Naive thymus-derived CD8-positive, alpha-beta T cell (primary cell): ENCODE data around the gene TRERF1. TPM values are rescaled to one million over a fixed set of nuclear protein-coding genes. Genes with fewer than 3 reads are reported as not detected.
A peak's percentile ranks its signal among the peaks of the same experiment; 100 is the strongest.

Source experiments
- ATAC-seq, 2 donors: fragments of 150-1000 bp; cut with Tn5 transposase in 1 of 2; sonication (Bioruptor Pico), chemical (Tn5 transposase) in 1 of 2; 1 replicate in 1 of 2; 2 replicates in 1 of 2; pipeline ENCODE4 v1.10.0; 2021; ENCODE audit warnings: mild to moderate bottlenecking in 2 of 2, moderate library complexity in 2 of 2
- POLR2A ChIA-PET: fragments of 350-600 bp; sonication (Branson Sonifier 250); formaldehyde crosslinking; loops from one replicate; lab custom pipeline; 2021; ENCODE audit warnings: antibody characterized with exemption; lab: Charles Lee
- DNase-seq, 10 donors: peaks; one replicate each; pipeline versions ENCODE4 v3.0.0 to v3.0.0-alpha.2; 2020 to 2022
- H3K27ac Mint-ChIP-seq, 10 donors: one replicate each; pipeline ENCODE4 v1.8.0; 2020 to 2022; ENCODE audit warnings: mild to moderate bottlenecking in 10 of 10, mixed read lengths in 10 of 10, moderate library complexity in 4 of 10, inconsistent platforms in 1 of 10
- H3K27me3 Mint-ChIP-seq, 5 donors: one replicate each; pipeline ENCODE4 v1.8.0; 2021 to 2022; ENCODE audit warnings: mixed read lengths in 5 of 5
- H3K36me3 Mint-ChIP-seq, 3 donors: one replicate each; pipeline ENCODE4 v1.8.0; 2020 to 2022; ENCODE audit warnings: mixed read lengths in 3 of 3, mild to moderate bottlenecking in 2 of 3, inconsistent platforms in 1 of 3
- H3K4me1 Mint-ChIP-seq, 4 donors: one replicate each; pipeline ENCODE4 v1.8.0; 2021 to 2022; ENCODE audit warnings: mixed read lengths in 4 of 4
- H3K4me3 Mint-ChIP-seq, 10 donors: one replicate each; pipeline ENCODE4 v1.8.0; 2020 to 2022; ENCODE audit warnings: mild to moderate bottlenecking in 10 of 10, mixed read lengths in 10 of 10, moderate library complexity in 6 of 10, inconsistent platforms in 1 of 10
- H3K9me3 Mint-ChIP-seq, 9 donors: one replicate each; pipeline ENCODE4 v1.8.0; 2020 to 2022; ENCODE audit warnings: mixed read lengths in 9 of 9, mild to moderate bottlenecking in 3 of 9, inconsistent platforms in 1 of 9, moderate library complexity in 1 of 9
- polyA plus RNA-seq, 3 donors: library from polyadenylated mRNA; unstranded; fragments of 300-500 nt; fragmentation: Illumina TruSeq; gene quantifications; one replicate each; pipeline ENCODE4 v1.2.3, GENCODE V29; 2021
- total RNA-seq, 8 experiments: library from RNA in 2 of 8; stranded (reverse) in 2 of 8; gene quantifications; one replicate each; pipeline ENCODE4 v1.2.3 and lab custom pipeline; 2021 to 2026

TRERF1 gene
- total and polyA plus RNA-seq, 5 experiments from 2014 or later: 3.8 to 18.2 (median 7.1) TPM

- Mint-ChIP-seq H3K4me1 (peaks cover 29 to 59% (median 46%) of the 10 kb centered on the region in 4 donors), H3K36me3 (peaks cover 4 to 21% (median 9%) of the 10 kb centered on the region in 3 donors), H3K4me3 (peak overlapping the region in 1 of 10 donors; percentile 52), H3K9me3 (no peaks in the 10 kb centered on the region), H3K27me3 (no peaks in the 10 kb centered on the region), H3K27ac (peak overlapping the region in 9 of 10 donors; percentile 12 to 86 (median 78))
- ATAC-seq: no peak
- no peak for DNase-seq
- POLR2A ChIA-PET: no interaction called here
These were observed 138.7 kb downstream of the TRERF1 start for GRCh38 chr6:42313038-42313437.

DNA sequence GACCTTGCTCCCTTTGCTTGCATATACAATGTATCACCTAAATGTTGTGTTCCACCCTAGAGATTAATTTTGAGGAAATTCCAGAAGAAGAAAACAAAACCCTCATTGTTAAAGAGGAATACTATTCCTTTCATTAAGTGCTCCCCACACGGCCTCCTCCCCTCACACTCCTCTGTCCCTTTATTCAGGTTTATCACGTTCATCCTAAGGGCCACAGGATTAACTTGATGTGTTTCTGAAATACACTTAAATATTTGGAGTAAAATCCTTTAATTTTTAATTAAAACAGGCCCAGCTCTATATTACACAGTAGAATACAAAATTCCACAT, 144.6 kb downstream of the TRERF1 start:
- ATAC-seq (no peak), DNase-seq (no peak)
- Mint-ChIP-seq H3K27ac (peak overlapping the region in 2 of 10 donors; percentile 28 to 33), H3K36me3 (peaks cover 4 to 15% (median 5%) of the 10 kb centered on the region in 3 donors), H3K9me3 (no peaks in the 10 kb centered on the region), H3K27me3 (no peaks in the 10 kb centered on the region), H3K4me3 (no peak overlapping the region), H3K4me1 (peaks cover 4 to 53% (median 31%) of the 10 kb centered on the region in 4 donors)
- POLR2A ChIA-PET: interaction anchor here (0.7 to 1.2 kb wide), 2 partner anchors 14 to 45 kb away, joined by 3 to 4 read pairs; no protein-coding TSS in a partner anchor

DNA sequence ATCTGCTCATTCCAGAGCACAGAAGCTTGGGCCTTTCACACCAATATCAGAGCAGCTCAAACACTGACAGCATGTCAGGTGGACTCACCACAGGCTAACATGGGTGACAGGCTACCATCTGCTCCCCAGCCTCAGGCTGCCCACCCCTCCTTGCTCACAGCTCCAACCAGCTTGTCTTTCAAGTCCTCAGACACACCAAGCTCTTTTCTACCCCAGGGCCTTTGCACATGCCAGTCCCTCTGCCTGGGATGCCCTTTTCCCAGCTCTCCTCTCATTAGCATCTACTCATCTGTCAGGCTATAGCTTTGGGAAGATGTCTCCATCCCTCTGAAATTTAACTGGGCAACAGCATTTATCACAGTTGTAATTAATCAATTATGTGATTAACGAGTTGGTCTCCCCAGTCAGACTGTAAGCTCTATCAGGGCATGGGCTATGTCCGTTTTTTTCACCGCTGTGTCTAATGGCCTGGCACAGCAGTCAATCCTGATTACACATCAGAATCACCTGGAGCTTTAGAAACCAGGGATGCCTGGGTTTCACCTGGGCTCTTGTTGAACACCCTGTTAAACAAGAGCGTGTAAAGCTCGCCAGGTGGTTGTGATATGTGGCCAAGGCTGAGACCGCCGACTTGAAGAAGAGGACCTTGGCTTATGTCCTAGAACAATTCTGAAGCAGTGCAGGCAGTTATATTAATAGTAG, 145.1 kb downstream of the TRERF1 start:
- ATAC-seq (no peak), DNase-seq (no peak)
- Mint-ChIP-seq H3K9me3 (no peaks in the 10 kb centered on the region), H3K4me1 (peaks cover 7 to 51% (median 33%) of the 10 kb centered on the region in 4 donors), H3K36me3 (peaks cover 4 to 10% (median 5%) of the 10 kb centered on the region in 3 donors), H3K4me3 (no peak overlapping the region), H3K27ac (peak overlapping the region in 5 of 10 donors; percentile 25 to 66 (median 41)), H3K27me3 (no peaks in the 10 kb centered on the region)
- POLR2A ChIA-PET: interaction anchor here (0.7 to 1.2 kb wide), 2 partner anchors 13 to 45 kb away, joined by 3 to 4 read pairs; no protein-coding TSS in a partner anchor

DNA sequence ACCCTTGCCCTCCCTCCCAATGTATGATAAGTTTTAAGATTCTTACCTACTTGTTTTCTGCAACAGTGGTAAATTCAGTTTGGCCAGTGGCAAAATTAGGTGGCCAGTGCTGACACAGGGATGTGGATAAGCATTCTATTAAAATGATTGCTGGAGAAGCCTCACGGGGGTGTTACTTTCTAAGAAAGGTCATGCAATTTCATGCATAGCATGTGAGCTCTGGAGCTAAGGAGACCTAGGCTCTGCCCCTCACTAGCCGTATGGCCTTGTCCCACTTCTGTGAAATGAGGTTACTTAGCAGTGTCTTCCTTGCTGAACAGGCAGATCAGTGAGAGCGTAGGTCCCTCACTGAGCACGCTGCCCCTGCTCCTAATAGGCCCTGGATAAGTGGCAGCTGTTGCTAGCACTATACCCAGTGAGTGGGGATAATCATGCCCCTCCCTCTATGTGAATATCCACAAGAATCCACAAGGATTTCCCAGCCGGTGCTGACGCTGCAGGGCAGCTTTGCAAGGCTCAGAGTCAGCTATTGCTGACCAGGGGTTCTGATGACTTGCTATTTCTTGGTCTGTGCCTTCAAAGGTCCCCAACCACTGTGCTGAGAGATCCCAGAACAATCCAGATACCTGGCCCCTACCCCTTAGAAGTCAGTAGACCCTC, 147.5 kb downstream of the TRERF1 start:
- peaks cover 0 to 21% (median 18%) of the 10 kb centered on the region in 3 donors for H3K36me3 Mint-ChIP-seq
- H3K27me3 Mint-ChIP-seq: no peaks in the 10 kb centered on the region
- POLR2A ChIA-PET: no interaction called here
- peak overlapping the region in 5 of 10 donors; percentile 20 to 73 (median 41) for H3K27ac Mint-ChIP-seq
- H3K4me3 Mint-ChIP-seq: no peak overlapping the region
- H3K9me3 Mint-ChIP-seq: no peaks in the 10 kb centered on the region
- ATAC-seq (no peak), DNase-seq (no peak)
- H3K4me1 Mint-ChIP-seq: peaks cover 7 to 45% (median 31%) of the 10 kb centered on the region in 4 donors

GRCh38 chr6:42302411-42302810, 149.3 kb downstream of the TRERF1 start:
- Mint-ChIP-seq H3K4me3 (no peak overlapping the region), H3K27me3 (no peaks in the 10 kb centered on the region), H3K36me3 (peaks cover 0 to 38% (median 22%) of the 10 kb centered on the region in 3 donors), H3K4me1 (peaks cover 9 to 46% (median 32%) of the 10 kb centered on the region in 4 donors), H3K27ac (peak overlapping the region in 1 of 10 donors; percentile 18), H3K9me3 (no peaks in the 10 kb centered on the region)
- ATAC-seq (no peak), DNase-seq (no peak)
- POLR2A ChIA-PET: interaction anchor here (0.9 kb wide), 1 partner anchor 24 kb away, joined by 3 read pairs; no protein-coding TSS in a partner anchor

DNA sequence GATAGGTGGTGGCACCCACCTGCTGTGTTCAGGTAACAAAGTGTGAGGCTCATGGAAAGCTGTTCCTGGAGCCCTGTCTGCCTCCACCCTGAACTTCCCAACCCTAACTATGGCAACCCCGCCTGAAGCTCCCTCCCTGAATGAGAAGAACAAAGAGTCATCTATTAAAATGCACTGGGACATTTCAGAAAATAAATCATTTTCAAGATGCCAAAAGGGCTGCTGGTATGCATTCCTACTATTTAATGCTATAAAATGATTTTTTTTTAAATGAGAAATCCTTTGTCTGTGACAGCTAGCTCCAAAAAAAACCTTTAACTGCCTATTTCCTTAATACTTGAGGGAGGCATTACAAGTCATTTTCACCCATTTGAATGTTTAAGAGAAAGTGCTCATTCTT, 149.7 kb downstream of the TRERF1 start:
- H3K27ac Mint-ChIP-seq: peak overlapping the region in 5 of 10 donors; percentile 18 to 70 (median 41)
- no peaks in the 10 kb centered on the region for H3K27me3 Mint-ChIP-seq
- no peaks in the 10 kb centered on the region for H3K9me3 Mint-ChIP-seq
- DNase-seq: no peak
- peaks cover 0 to 43% (median 24%) of the 10 kb centered on the region in 3 donors for H3K36me3 Mint-ChIP-seq
- peaks cover 14 to 49% (median 34%) of the 10 kb centered on the region in 4 donors for H3K4me1 Mint-ChIP-seq
- POLR2A ChIA-PET: interaction anchor here (0.9 to 1.6 kb wide), 2 partner anchors 9 to 23 kb away, joined by 3 to 5 read pairs; no protein-coding TSS in a partner anchor
- no peak for ATAC-seq
- H3K4me3 Mint-ChIP-seq: no peak overlapping the region

GRCh38 chr6:42300701-42301100, 151.0 kb downstream of the TRERF1 start:
- POLR2A ChIA-PET: interaction anchor here (1.6 kb wide), 1 partner anchor 8 kb away, joined by 5 read pairs; no protein-coding TSS in a partner anchor
- no peak for DNase-seq
- no peaks in the 10 kb centered on the region for H3K27me3 Mint-ChIP-seq
- peak overlapping the region in 6 of 10 donors; percentile 12 to 75 (median 49) for H3K27ac Mint-ChIP-seq
- H3K36me3 Mint-ChIP-seq: peaks cover 0 to 50% (median 29%) of the 10 kb centered on the region in 3 donors
- no peaks in the 10 kb centered on the region for H3K9me3 Mint-ChIP-seq
- H3K4me1 Mint-ChIP-seq: peaks cover 27 to 55% (median 38%) of the 10 kb centered on the region in 4 donors
- H3K4me3 Mint-ChIP-seq: no peak overlapping the region
- no peak for ATAC-seq

GRCh38 chr6:42300185-42300584, 151.5 kb downstream of the TRERF1 start:
- peaks cover 0 to 47% (median 29%) of the 10 kb centered on the region in 3 donors for H3K36me3 Mint-ChIP-seq
- ATAC-seq: no peak
- no peaks in the 10 kb centered on the region for H3K27me3 Mint-ChIP-seq
- peak overlapping the region in 1 of 10 donors; percentile 48 for H3K27ac Mint-ChIP-seq
- no peak for DNase-seq
- H3K4me3 Mint-ChIP-seq: no peak overlapping the region
- H3K9me3 Mint-ChIP-seq: no peaks in the 10 kb centered on the region
- H3K4me1 Mint-ChIP-seq: peaks cover 26 to 55% (median 38%) of the 10 kb centered on the region in 4 donors
- POLR2A ChIA-PET: no interaction called here

DNA sequence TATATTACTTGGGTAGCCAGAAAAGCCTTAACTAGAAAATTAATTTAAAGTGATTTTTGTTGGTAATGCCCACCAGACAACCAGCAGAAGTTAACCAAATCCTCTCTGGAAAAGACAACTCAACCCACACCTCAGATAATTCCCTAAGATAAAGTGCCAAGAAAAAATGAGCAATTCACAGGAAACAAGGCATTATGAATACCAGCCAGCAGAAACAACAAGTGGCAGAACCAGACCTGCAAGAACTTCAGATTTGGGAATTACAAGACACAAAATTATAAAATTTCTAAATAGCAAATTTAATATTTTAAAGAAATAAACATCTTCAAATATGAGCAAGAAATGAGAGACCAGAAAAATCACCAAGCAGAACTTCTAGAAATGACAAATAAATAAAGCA, 154.1 kb downstream of the TRERF1 start:
- Mint-ChIP-seq H3K4me1 (peaks cover 31 to 58% (median 53%) of the 10 kb centered on the region in 4 donors), H3K27me3 (no peaks in the 10 kb centered on the region), H3K4me3 (no peak overlapping the region), H3K27ac (peak overlapping the region in 3 of 10 donors; percentile 31 to 84 (median 33)), H3K36me3 (peaks cover 0 to 47% (median 32%) of the 10 kb centered on the region in 3 donors), H3K9me3 (no peaks in the 10 kb centered on the region)
- POLR2A ChIA-PET: no interaction called here
- DNase-seq (no peak), ATAC-seq (no peak)

- ATAC-seq: no peak
- Mint-ChIP-seq H3K27ac (peak overlapping the region in 7 of 10 donors; percentile 11 to 91 (median 74)), H3K4me1 (peaks cover 34 to 61% (median 56%) of the 10 kb centered on the region in 4 donors), H3K4me3 (peak overlapping the region in 1 of 10 donors; percentile 44), H3K27me3 (no peaks in the 10 kb centered on the region), H3K36me3 (peaks cover 0 to 50% (median 34%) of the 10 kb centered on the region in 3 donors), H3K9me3 (no peaks in the 10 kb centered on the region)
- POLR2A ChIA-PET: interaction anchor here (0.6 to 1.0 kb wide), 2 partner anchors 12 to 25 kb away, joined by 3 read pairs; no protein-coding TSS in a partner anchor
- DNase-seq: no peak
These were observed 155.1 kb downstream of the TRERF1 start for GRCh38 chr6:42296614-42297013.

- Mint-ChIP-seq H3K36me3 (peaks cover 0 to 52% (median 33%) of the 10 kb centered on the region in 3 donors), H3K27ac (peak overlapping the region; percentile 40 to 91 (median 77)), H3K4me1 (peaks cover 34 to 64% (median 57%) of the 10 kb centered on the region in 4 donors), H3K27me3 (no peaks in the 10 kb centered on the region), H3K4me3 (peak overlapping the region in 5 of 10 donors; percentile 2 to 70 (median 34)), H3K9me3 (no peaks in the 10 kb centered on the region)
- no peak for DNase-seq
- POLR2A ChIA-PET: interaction anchor here (1.3 to 2.4 kb wide), 2 partner anchors 14 to 94 kb away, joined by 8 read pairs; no protein-coding TSS in a partner anchor
- ATAC-seq: no peak
These were observed 156.0 kb downstream of the TRERF1 start for GRCh38 chr6:42295677-42296076.

DNA sequence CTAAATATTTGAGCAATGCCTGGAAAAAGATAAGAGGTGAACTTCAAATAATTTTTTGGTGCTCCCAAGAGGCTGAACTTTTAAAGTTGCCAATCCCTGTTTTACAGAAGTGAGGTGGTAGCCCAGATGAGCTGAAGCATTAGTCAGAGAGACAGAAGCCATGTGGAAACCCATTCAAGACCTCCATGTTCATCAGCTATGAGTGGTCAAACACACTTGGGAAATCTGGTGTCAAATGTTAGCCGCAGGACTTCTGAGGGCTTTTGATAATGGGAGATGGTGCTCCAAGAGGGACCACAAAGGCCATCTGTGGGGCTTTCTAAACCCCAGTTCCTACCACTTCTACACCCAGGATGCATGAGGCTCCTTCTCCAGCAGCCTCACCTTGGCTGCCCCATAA, 156.5 kb downstream of the TRERF1 start:
- H3K36me3 Mint-ChIP-seq: peaks cover 0 to 49% (median 28%) of the 10 kb centered on the region in 3 donors
- POLR2A ChIA-PET: interaction anchor here (1.3 to 2.4 kb wide), 2 partner anchors 14 to 95 kb away, joined by 8 read pairs; no protein-coding TSS in a partner anchor
- no peaks in the 10 kb centered on the region for H3K9me3 Mint-ChIP-seq
- DNase-seq: no peak
- H3K27me3 Mint-ChIP-seq: no peaks in the 10 kb centered on the region
- H3K4me1 Mint-ChIP-seq: peaks cover 34 to 65% (median 59%) of the 10 kb centered on the region in 4 donors
- no peak for ATAC-seq
- H3K27ac Mint-ChIP-seq: peak overlapping the region in 8 of 10 donors; percentile 9 to 91 (median 82)
- peak overlapping the region in 3 of 10 donors; percentile 2 to 70 (median 34) for H3K4me3 Mint-ChIP-seq
